Amygdala (tissue), 56 donors: Measurements from ENCODE around the gene TTYH1.

Source experiments
- DNase-seq, 56 donors: peaks; one replicate each; lab custom pipeline; 2025; lab: John Stamatoyannopoulos, UW

TTYH1 gene

DNA sequence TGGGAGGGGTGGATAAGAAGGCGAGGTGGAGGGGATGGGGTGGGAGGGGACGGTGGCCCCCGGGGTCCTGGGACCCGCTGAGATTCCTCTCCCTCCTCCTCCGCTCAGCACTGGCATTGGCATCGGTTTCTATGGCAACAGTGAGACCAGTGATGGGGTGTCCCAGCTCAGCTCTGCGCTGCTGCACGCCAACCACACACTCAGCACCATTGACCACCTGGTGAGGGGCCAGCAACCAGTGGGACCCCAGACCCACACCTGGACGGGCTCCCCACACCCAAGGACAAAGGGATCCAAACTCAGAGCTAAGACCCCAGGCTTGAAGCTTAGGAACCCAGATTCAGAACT is 5.9 kb downstream of the TTYH1 start:
- peak in 2 of 56 donors; percentile 86 to 94 for DNase-seq

DNA sequence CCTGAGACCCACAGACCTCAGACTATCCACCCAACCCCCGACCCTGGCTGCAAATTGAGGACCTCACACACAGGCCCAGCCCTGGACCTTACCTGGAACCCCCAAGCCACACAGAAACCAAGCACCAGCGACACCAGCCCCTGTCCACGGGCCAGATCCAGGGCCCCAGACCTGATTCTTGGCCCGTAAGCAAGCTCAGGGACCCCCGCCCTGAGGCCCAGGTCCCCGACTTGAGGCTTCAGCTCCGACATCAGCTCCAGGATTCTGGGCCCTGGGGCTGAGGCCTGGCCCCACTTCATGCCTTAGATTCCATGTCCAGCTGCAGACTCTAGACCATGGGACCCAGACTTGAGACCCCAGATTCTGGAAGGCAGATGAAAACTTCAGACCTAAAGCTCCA is 6.3 kb downstream of the TTYH1 start:
- DNase-seq = peak in 1 of 56 donors; percentile 44

GRCh38 chr19:54422136-54422535 is 6.9 kb downstream of the TTYH1 start:
- no peak for DNase-seq

DNA sequence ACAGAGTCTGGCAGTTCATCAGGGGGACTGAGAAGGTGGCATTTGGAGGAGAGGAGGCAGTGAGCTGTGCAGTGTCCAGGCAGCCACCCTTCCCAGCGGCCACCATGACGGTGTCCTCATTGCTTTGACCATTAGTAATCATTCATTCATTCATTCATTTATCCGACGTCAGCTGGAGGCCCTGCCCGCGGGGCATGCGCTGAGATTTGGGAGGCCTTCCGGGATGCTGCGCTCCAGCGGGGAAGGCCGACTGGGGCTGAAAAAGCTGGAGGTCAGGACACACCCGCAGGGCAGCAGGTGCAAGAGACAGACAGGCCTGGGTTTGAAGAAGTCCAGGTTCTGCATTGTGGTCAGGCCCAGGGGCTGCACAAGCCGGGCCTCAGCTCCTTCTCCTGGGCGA is 8.9 kb downstream of the TTYH1 start:
- DNase-seq = no peak

DNA sequence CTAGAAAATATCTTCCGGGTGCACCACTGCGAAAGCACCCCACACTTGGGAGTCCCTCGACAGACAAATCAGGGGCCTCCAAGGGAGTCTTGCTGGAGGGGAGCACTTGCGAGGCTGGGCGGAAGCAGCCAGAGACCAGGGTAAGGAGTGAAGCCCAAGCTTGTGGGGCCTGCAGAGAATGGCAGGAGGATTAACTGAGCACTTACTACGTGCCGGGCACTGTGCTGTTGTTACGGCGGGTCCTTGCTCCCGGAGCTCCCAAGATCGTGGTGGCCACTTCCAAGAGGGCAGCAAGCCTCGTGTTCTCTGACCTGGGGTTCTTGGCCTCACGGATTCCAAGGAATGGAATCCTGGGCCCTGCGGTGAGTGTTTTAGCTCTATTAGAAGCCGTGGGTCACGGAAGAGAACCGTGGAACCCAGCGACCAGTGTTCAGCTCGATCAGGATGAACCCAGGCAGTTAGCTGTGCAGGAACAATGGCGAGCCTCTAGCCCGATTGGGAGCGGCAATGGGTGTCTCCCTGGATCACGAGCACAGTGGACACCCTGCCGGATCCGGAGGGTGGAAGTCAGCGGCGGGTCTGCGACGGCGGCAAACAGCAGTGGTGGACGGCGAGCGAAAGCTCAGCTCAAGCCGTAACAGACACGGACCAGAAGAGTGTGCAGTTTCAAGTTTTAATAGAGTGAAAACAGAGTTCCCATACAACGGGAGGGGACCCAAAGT is 9.6 kb downstream of the TTYH1 start:
- no peak for DNase-seq

DNA sequence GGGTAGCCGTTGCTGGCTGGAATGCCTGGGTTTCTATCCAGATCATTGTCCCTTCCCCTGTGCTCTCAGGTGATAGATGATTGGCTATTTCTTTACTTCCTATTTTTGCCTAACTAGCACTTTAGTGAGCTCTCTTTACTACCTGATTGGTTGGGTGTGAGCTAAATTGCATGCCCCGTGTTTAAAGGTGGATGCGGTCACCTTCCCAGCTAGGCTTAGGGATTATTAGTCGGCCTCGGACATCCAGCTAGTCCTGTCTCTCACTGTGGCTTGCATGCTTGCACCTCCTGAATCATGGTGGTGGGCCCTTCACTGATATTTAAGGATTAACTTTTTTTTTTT is 10.1 kb downstream of the TTYH1 start:
- DNase-seq = no peak

DNA sequence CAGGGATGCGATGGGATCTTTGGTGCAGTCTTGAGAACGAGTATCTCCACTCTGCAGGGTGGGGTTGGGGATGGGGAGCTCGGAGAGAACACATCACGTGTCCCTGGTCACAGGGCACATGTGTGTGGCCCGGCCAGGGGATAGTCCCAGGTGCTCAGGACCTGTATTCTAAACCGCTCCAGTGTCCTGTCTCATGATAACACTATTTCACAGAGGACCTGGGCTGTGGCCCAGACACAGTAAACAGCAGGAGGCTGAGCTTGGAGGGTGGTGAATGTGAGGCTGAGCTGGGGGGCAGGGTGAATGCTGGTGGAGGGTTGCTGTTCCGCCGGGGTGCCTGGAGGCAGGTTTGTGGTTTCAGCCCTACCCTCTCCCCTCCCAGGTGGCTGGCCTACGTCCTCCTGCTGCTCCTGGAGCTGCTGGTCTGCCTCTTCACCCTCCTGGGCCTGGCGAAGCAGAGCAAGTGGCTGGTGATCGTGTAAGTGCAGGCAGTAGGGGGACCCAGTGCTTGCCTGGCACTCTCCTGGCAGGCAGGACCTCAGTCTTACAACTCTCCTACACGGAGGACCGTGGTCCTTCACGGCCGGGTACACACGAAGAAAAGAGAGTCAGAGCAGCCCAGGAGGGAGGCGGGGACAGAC is 11.1 kb downstream of the TTYH1 start:
- peak in 18 of 56 donors; percentile 24 to 76 (median 43) for DNase-seq

DNA sequence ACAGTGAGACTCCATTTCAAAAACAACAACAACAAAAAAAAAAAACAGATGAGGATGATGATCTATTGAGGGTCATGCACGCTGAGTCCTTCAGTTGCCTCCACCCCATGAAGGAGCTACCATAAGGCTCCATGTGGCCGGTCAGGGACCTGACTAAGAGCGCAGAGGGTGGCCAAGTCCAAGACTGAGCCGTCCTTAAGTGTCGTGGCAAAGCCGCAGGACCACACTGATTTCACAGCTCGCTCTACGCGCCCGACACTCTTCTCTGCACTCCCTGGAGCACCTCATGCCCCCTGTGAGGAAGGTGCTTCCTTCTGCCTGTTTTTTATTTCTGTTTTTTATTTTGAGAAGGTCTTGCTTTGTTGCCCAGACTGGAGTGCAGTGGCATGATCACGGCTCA is 12.3 kb downstream of the TTYH1 start:
- DNase-seq = no peak

DNA sequence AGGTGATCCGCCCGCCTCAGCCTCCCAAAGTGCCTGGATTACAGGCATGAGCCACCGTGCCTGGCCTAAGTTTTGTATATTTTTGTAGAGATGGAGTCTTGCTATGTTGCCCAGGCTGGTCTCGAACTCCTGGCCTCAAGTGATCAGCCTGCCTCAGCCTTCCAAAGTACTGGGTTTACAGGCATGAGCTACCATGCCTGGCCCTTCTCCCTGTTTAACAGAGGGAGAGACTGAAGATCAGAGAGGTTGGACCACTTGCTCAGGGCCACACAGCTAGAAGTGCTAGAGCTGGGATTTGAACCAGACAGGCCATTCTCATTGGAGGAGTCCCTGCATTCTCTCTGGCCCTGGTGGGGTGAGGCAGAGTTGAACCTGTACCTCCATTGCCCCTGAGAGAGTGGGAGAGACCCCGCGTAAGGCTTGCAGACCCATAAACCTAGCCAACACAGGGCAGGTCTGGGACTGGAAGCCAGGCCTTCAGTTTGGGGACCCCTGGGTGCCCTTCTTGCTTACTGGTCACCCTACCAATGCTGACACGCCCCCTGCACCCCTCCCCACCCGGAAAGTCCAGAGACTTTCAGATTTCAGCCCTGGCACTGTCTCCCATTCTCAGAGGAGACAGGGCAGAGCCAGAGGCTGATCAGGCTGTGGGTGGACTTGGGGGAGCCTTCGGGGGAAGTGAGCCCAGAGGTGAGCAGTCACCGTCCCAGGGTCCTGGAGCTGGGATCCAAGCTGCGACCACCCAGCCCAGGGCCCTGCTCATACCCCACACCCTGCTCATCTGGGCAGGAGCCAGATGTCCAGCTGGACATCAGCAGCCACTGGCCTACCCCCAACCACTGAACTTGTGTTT is 13.3 kb downstream of the TTYH1 start:
- DNase-seq = no peak

GRCh38 chr19:54429176-54429495 is 13.9 kb downstream of the TTYH1 start:
- DNase-seq = no peak

DNA sequence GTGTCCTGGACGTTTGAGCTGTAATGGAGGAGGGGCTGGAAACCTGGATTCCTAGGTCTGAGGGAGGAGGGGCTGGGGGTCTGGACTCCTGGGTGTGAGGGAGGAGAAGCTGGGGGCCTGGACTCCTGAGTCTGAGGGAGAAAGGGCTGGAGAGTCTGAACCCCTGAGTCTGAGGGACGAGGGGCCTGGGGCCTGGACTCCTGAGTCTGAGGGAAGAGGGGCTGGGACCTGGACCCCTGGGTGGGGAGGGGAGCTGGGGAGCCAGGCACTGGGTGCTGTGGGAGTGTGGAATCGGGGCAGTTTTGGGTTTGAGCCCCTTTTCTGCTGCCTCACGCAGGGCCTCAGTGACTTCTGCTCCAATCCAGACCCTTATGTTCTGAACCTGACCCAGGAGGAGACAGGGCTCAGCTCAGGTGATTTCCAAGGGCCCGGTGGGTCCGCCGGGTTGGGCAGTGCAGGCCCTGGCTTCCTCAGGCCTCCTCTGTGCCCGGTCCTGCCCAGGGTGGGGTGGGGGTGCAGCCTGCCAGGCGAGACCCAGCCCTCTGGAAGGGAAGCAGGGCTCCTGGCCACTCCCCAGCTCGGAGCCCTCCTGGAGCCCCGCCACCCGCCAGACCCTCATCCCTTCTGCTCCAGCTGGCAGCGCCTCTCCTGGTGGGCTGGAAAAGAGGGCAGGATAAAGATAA is 14.4 kb downstream of the TTYH1 start:
- peak in 1 of 56 donors; percentile 34 for DNase-seq

GRCh38 chr19:54430306-54431254 is 15.3 kb downstream of the TTYH1 start:
- DNase-seq = peak in 42 of 56 donors; percentile 22 to 84 (median 56)

- peak in 8 of 56 donors; percentile 23 to 37 (median 27) for DNase-seq
Observed at GRCh38 chr19:54431255-54431838, 16.1 kb downstream of the TTYH1 start.

- DNase-seq = no peak
Observed at GRCh38 chr19:54432144-54432738, 17.0 kb downstream of the TTYH1 start.

- DNase-seq = peak in 1 of 56 donors; percentile 40
Observed at GRCh38 chr19:54433697-54434096, 18.4 kb downstream of the TTYH1 start.

GRCh38 chr19:54434112-54434872 is 19.0 kb downstream of the TTYH1 start:
- DNase-seq = peak in 20 of 56 donors; percentile 14 to 68 (median 40)

DNA sequence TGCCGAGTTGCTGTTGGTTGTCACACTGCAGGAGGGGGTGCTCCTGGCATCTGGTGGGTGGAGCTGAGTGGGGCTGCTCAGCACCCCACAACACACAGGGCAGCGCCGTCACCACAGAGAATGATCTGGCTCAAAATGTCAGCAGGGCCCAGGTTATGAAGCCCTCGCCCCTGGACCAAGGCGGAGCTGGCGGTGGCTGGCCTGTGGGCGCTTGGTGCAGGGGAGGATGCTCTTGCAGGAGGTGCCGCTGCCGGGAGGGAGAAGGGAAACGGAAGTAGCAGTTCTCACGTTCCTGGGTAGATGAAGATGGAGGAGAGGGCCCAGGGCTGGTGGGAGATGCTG is 19.6 kb downstream of the TTYH1 start:
- peak in 10 of 56 donors; percentile 29 to 68 (median 46) for DNase-seq

DNA sequence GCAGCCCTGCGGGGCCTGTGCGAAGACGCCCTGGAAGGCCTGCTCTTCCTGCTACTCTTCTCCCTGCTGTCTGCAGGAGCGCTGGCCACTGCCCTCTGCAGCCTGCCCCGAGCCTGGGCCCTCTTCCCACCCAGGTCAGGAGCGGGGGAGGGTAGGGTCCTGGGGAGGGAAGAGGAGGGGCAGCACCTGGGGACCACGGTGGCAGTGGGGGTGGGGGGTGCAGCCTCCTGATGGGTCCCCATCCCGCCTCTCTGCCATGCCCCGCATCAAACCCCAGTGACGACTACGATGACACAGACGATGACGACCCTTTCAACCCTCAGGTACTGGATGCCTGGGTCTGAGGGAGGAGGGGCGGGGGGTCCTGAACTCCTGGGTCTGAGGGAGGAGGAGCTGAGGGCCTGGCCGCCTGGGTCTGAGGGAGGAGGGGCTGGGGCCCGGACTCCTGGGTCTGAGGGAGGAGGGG is 20.3 kb downstream of the TTYH1 start:
- peak in 11 of 56 donors; percentile 26 to 81 (median 52) for DNase-seq
